ENCODE data around the gene TRMT2A. TPM values are rescaled to one million over a fixed set of nuclear protein-coding genes. Genes with fewer than 3 reads are reported as not detected.

Gene TRMT2A
- total RNA-seq, 1 donor from 2014 or later = 111 TPM

GRCh38 chr22:20065896-20066616, 51.0 kb downstream of the TRMT2A start:
- intact Hi-C loops (cut with micrococcal nuclease) = no loop called here

GRCh38 chr22:20064545-20065262, 52.3 kb downstream of the TRMT2A start:
- intact Hi-C loops (cut with micrococcal nuclease) = no loop called here

- intact Hi-C loops (cut with micrococcal nuclease) = no loop called here
These were observed 52.9 kb downstream of the TRMT2A start for GRCh38 chr22:20064140-20064480.

- intact Hi-C loops (cut with micrococcal nuclease) = no loop called here
These were observed 53.5 kb downstream of the TRMT2A start for GRCh38 chr22:20063271-20064139.

GRCh38 chr22:20062766-20063083, 54.3 kb downstream of the TRMT2A start:
- intact Hi-C loops (cut with micrococcal nuclease) = no loop called here

GRCh38 chr22:20062043-20062765, 54.8 kb downstream of the TRMT2A start:
- intact Hi-C loops (cut with micrococcal nuclease) = no loop called here

Other genes starting within 250 kb of the TRMT2A start
- gene COMT, start 175.5 kb downstream of the TRMT2A start, total RNA-seq = 87.3 and 94.3 TPM in 2 replicates
- gene TXNRD2, start 175.4 kb downstream of the TRMT2A start, total RNA-seq = 19.7 and 24.4 TPM in 2 replicates
- 1.7 and 3.0 TPM in 2 replicates for gene ARVCF, start 100.4 kb downstream of the TRMT2A start, total RNA-seq
- gene TANGO2, start 96.1 kb downstream of the TRMT2A start, total RNA-seq = 48.7 and 49.9 TPM in 2 replicates
- gene DGCR8, start 37.0 kb downstream of the TRMT2A start, total RNA-seq = 63.2 and 66.1 TPM in 2 replicates
- 233 and 242 TPM in 2 replicates for gene RANBP1, start 1.1 kb downstream of the TRMT2A start, total RNA-seq
- gene ZDHHC8, start 14.6 kb upstream of the TRMT2A start, total RNA-seq = 55.2 and 61.8 TPM in 2 replicates
- gene CCDC188, start 33.8 kb upstream of the TRMT2A start, total RNA-seq = 0.41 TPM in 1 of 2 replicates, not detected in the other
- gene RTN4R, start 151.1 kb upstream of the TRMT2A start, total RNA-seq = 1.4 and 2.0 TPM in 2 replicates
- 44.5 and 45.4 TPM in 2 replicates for gene DGCR6L, start 202.8 kb upstream of the TRMT2A start, total RNA-seq

Measured in T-helper 1 cell treated with Interleukin-12 subunit alpha and Interleukin-12 subunit beta and Interleukin-4 antibody, amounts not matched to agents 30 ng/mL and 1 ng/mL, for 36 hours (primary cell).